Fibroblast of lung (primary cell): ENCODE measurements around the gene PACRG.

Experiments used
- CTCF ChIP-seq, 2 donors: IDR thresholded peaks in 1 of 2; conservative IDR thresholded peaks in 1 of 2; 1 replicate in 1 of 2; 2 replicates in 1 of 2; pipeline ENCODE4 v1.5.1; 2011 to 2012; ENCODE audit warnings: low read length in 2 of 2, control low read depth in 1 of 2, inconsistent platforms in 1 of 2, low read depth in 1 of 2, mild to moderate bottlenecking in 1 of 2
- EZH2 ChIP-seq: IDR thresholded peaks from 2 replicates; pipeline ENCODE4 v1.5.1; 2012; ENCODE audit warnings: low read length, control low read depth, mild to moderate bottlenecking; ENCODE audit errors: missing control alignments

GRCh38 chr6:163352011-163352685 is 624.4 kb downstream of the PACRG start:
- TF ChIP-seq CTCF (conservative IDR thresholded peaks at IDR 0.05 in 1 of 2, IDR thresholded peaks at IDR 0.05 in 1 of 2; ENCODE audit: low read depth in 1 of 2, low read length in 2 of 2) = no peak
- no peak for TF ChIP-seq EZH2
